ENCODE results near the gene PSMG3. TPM values are rescaled to one million over a fixed set of nuclear protein-coding genes. Genes with fewer than 3 reads are reported as not detected.
A peak's percentile ranks its signal among the peaks of the same experiment; 100 is the strongest.

PSMG3 gene
- polyA plus RNA-seq, 2 donors: 66.9 to 72.3 TPM

- Histone ChIP-seq H3K4me3 (ENCODE audit: low read depth in 1 of 2, low read length in 2 of 2) (peak overlapping the region; percentile 54 to 55), H3K4me1 (ENCODE audit: control insufficient read depth in 2 of 2, insufficient read depth in 2 of 2, low read length in 1 of 2) (peaks cover 5 to 32% of the 10 kb centered on the region in 2 donors), H3K27me3 (ENCODE audit: control insufficient read depth in 1 of 2, insufficient read depth in 2 of 2, low read length in 2 of 2) (no peaks in the 10 kb centered on the region), H3K9me3 (ENCODE audit: control insufficient read depth in 2 of 2, insufficient read depth in 1 of 2, low read depth in 1 of 2, low read length in 1 of 2) (no peaks in the 10 kb centered on the region), H3K36me3 (ENCODE audit: control insufficient read depth in 2 of 2, insufficient read depth in 2 of 2, low read length in 1 of 2) (no peaks in the 10 kb centered on the region), H3K27ac (ENCODE audit: low read depth in 2 of 2, low read length in 1 of 2) (peak overlapping the region; percentile 96)
- 48 to 65% methylated on average over 12 to 13 of the region's 13 CpGs for WGBS, 2 donors
Measured at GRCh38 chr7:1560620-1561031, 9.2 kb downstream of the PSMG3 start.

GRCh38 chr7:1559626-1560590 lies 9.9 kb downstream of the PSMG3 start:
- Histone ChIP-seq H3K27ac (ENCODE audit: low read depth in 2 of 2, low read length in 1 of 2) (peak overlapping the region; percentile 96), H3K27me3 (ENCODE audit: control insufficient read depth in 1 of 2, insufficient read depth in 2 of 2, low read length in 2 of 2) (no peaks in the 10 kb centered on the region), H3K9me3 (ENCODE audit: control insufficient read depth in 2 of 2, insufficient read depth in 1 of 2, low read depth in 1 of 2, low read length in 1 of 2) (no peaks in the 10 kb centered on the region), H3K4me3 (ENCODE audit: low read depth in 1 of 2, low read length in 2 of 2) (peak overlapping the region; percentile 54 to 55), H3K36me3 (ENCODE audit: control insufficient read depth in 2 of 2, insufficient read depth in 2 of 2, low read length in 1 of 2) (peaks cover 0 to 3% of the 10 kb centered on the region in 2 donors), H3K4me1 (ENCODE audit: control insufficient read depth in 2 of 2, insufficient read depth in 2 of 2, low read length in 1 of 2) (peaks cover 8 to 31% of the 10 kb centered on the region in 2 donors)
- WGBS, 2 donors: 53 to 63% methylated on average over 26 to 28 of the region's 28 CpGs

GRCh38 chr7:1558841-1559625 lies 10.8 kb downstream of the PSMG3 start:
- no peaks in the 10 kb centered on the region for H3K27me3 ChIP-seq (ENCODE audit: control insufficient read depth in 1 of 2, insufficient read depth in 2 of 2, low read length in 2 of 2)
- peaks cover 8 to 30% of the 10 kb centered on the region in 2 donors for H3K4me1 ChIP-seq (ENCODE audit: control insufficient read depth in 2 of 2, insufficient read depth in 2 of 2, low read length in 1 of 2)
- WGBS, 2 donors: 57 to 75% methylated on average over 24 to 32 of the region's 32 CpGs
- H3K9me3 ChIP-seq (ENCODE audit: control insufficient read depth in 2 of 2, insufficient read depth in 1 of 2, low read depth in 1 of 2, low read length in 1 of 2): no peaks in the 10 kb centered on the region
- H3K4me3 ChIP-seq (ENCODE audit: low read depth in 1 of 2, low read length in 2 of 2): peak overlapping the region; percentile 54 to 55
- peak overlapping the region; percentile 96 for H3K27ac ChIP-seq (ENCODE audit: low read depth in 2 of 2, low read length in 1 of 2)
- peaks cover 0 to 8% of the 10 kb centered on the region in 2 donors for H3K36me3 ChIP-seq (ENCODE audit: control insufficient read depth in 2 of 2, insufficient read depth in 2 of 2, low read length in 1 of 2)

GRCh38 chr7:1558181-1558811 lies 11.5 kb downstream of the PSMG3 start:
- H3K4me3 ChIP-seq (ENCODE audit: low read depth in 1 of 2, low read length in 2 of 2): peak overlapping the region; percentile 32 to 34
- no peaks in the 10 kb centered on the region for H3K9me3 ChIP-seq (ENCODE audit: control insufficient read depth in 2 of 2, insufficient read depth in 1 of 2, low read depth in 1 of 2, low read length in 1 of 2)
- 53% methylated on average over 24 of the region's 24 CpGs for WGBS, 2 donors
- H3K4me1 ChIP-seq (ENCODE audit: control insufficient read depth in 2 of 2, insufficient read depth in 2 of 2, low read length in 1 of 2): peaks cover 8 to 27% of the 10 kb centered on the region in 2 donors
- H3K27me3 ChIP-seq (ENCODE audit: control insufficient read depth in 1 of 2, insufficient read depth in 2 of 2, low read length in 2 of 2): no peaks in the 10 kb centered on the region
- H3K36me3 ChIP-seq (ENCODE audit: control insufficient read depth in 2 of 2, insufficient read depth in 2 of 2, low read length in 1 of 2): peaks cover 0 to 15% of the 10 kb centered on the region in 2 donors
- H3K27ac ChIP-seq (ENCODE audit: low read depth in 2 of 2, low read length in 1 of 2): peak overlapping the region; percentile 73 to 96

- WGBS, 2 donors: 90 to 93% methylated on average over 10 of the region's 10 CpGs
- Histone ChIP-seq H3K27ac (ENCODE audit: low read depth in 2 of 2, low read length in 1 of 2) (peak overlapping the region; percentile 37 to 96), H3K9me3 (ENCODE audit: control insufficient read depth in 2 of 2, insufficient read depth in 1 of 2, low read depth in 1 of 2, low read length in 1 of 2) (no peaks in the 10 kb centered on the region), H3K4me1 (ENCODE audit: control insufficient read depth in 2 of 2, insufficient read depth in 2 of 2, low read length in 1 of 2) (peaks cover 8 to 27% of the 10 kb centered on the region in 2 donors), H3K36me3 (ENCODE audit: control insufficient read depth in 2 of 2, insufficient read depth in 2 of 2, low read length in 1 of 2) (peaks cover 0 to 16% of the 10 kb centered on the region in 2 donors), H3K27me3 (ENCODE audit: control insufficient read depth in 1 of 2, insufficient read depth in 2 of 2, low read length in 2 of 2) (no peaks in the 10 kb centered on the region), H3K4me3 (ENCODE audit: low read depth in 1 of 2, low read length in 2 of 2) (peak overlapping the region; percentile 32 to 34)
Measured at GRCh38 chr7:1557771-1558170, 12.1 kb downstream of the PSMG3 start.

GRCh38 chr7:1557006-1557405 lies 12.8 kb downstream of the PSMG3 start:
- WGBS, 2 donors: 95 to 96% methylated on average over 7 of the region's 7 CpGs
- Histone ChIP-seq H3K36me3 (ENCODE audit: control insufficient read depth in 2 of 2, insufficient read depth in 2 of 2, low read length in 1 of 2) (peaks cover 0 to 20% of the 10 kb centered on the region in 2 donors), H3K4me1 (ENCODE audit: control insufficient read depth in 2 of 2, insufficient read depth in 2 of 2, low read length in 1 of 2) (peaks cover 8 to 27% of the 10 kb centered on the region in 2 donors), H3K4me3 (ENCODE audit: low read depth in 1 of 2, low read length in 2 of 2) (no peak overlapping the region), H3K9me3 (ENCODE audit: control insufficient read depth in 2 of 2, insufficient read depth in 1 of 2, low read depth in 1 of 2, low read length in 1 of 2) (no peaks in the 10 kb centered on the region), H3K27me3 (ENCODE audit: control insufficient read depth in 1 of 2, insufficient read depth in 2 of 2, low read length in 2 of 2) (no peaks in the 10 kb centered on the region), H3K27ac (ENCODE audit: low read depth in 2 of 2, low read length in 1 of 2) (peak overlapping the region; percentile 4 to 79)

GRCh38 chr7:1555813-1556543 lies 13.9 kb downstream of the PSMG3 start, which contains the start of gene TMEM184A:
Gene TMEM184A (minus strand): TSS chr7:1556205. CDS start chr7:1555484, 721 bp downstream.
- peak within 1 kb of the TSS in 1 of 2 donors; percentile 17 for H3K4me3 ChIP-seq (ENCODE audit: low read depth in 1 of 2, low read length in 2 of 2)

GRCh38 chr7:1555046-1555812 lies 14.6 kb downstream of the PSMG3 start:
- H3K27me3 ChIP-seq (ENCODE audit: control insufficient read depth in 1 of 2, insufficient read depth in 2 of 2, low read length in 2 of 2): no peaks in the 10 kb centered on the region
- 30 to 31% methylated on average over 32 to 35 of the region's 35 CpGs for WGBS, 2 donors
- peak overlapping the region; percentile 77 to 88 for H3K27ac ChIP-seq (ENCODE audit: low read depth in 2 of 2, low read length in 1 of 2)
- H3K36me3 ChIP-seq (ENCODE audit: control insufficient read depth in 2 of 2, insufficient read depth in 2 of 2, low read length in 1 of 2): peaks cover 0 to 26% of the 10 kb centered on the region in 2 donors
- no peaks in the 10 kb centered on the region for H3K9me3 ChIP-seq (ENCODE audit: control insufficient read depth in 2 of 2, insufficient read depth in 1 of 2, low read depth in 1 of 2, low read length in 1 of 2)
- H3K4me3 ChIP-seq (ENCODE audit: low read depth in 1 of 2, low read length in 2 of 2): peak overlapping the region in 1 of 2 donors; percentile 17
- H3K4me1 ChIP-seq (ENCODE audit: control insufficient read depth in 2 of 2, insufficient read depth in 2 of 2, low read length in 1 of 2): peaks cover 4 to 21% of the 10 kb centered on the region in 2 donors

More at GRCh38 chr7:1555813-1556543, 13.9 kb downstream of the PSMG3 start, which contains the start of gene TMEM184A:
- Histone ChIP-seq H3K27me3 (ENCODE audit: control insufficient read depth in 1 of 2, insufficient read depth in 2 of 2, low read length in 2 of 2) (no peaks in the 10 kb centered on the region), H3K36me3 (ENCODE audit: control insufficient read depth in 2 of 2, insufficient read depth in 2 of 2, low read length in 1 of 2) (peaks cover 0 to 20% of the 10 kb centered on the region in 2 donors), H3K9me3 (ENCODE audit: control insufficient read depth in 2 of 2, insufficient read depth in 1 of 2, low read depth in 1 of 2, low read length in 1 of 2) (no peaks in the 10 kb centered on the region), H3K27ac (ENCODE audit: low read depth in 2 of 2, low read length in 1 of 2) (peak within 1 kb of the TSS; percentile 77 to 88), H3K4me1 (ENCODE audit: control insufficient read depth in 2 of 2, insufficient read depth in 2 of 2, low read length in 1 of 2) (peaks cover 5 to 24% of the 10 kb centered on the region in 2 donors)
- 26 to 34% methylated on average over 23 of the region's 23 CpGs for WGBS, 2 donors

Data from esophagus (tissue), 2 donors.